ENCODE measurements around the gene DDX41. TPM values are rescaled to one million over a fixed set of nuclear protein-coding genes. Genes with fewer than 3 reads are reported as not detected.

The DDX41 gene
- total RNA-seq, 4 donors from 2014 or later, result 64.5 to 80.8 (median 68.5) TPM

DNA sequence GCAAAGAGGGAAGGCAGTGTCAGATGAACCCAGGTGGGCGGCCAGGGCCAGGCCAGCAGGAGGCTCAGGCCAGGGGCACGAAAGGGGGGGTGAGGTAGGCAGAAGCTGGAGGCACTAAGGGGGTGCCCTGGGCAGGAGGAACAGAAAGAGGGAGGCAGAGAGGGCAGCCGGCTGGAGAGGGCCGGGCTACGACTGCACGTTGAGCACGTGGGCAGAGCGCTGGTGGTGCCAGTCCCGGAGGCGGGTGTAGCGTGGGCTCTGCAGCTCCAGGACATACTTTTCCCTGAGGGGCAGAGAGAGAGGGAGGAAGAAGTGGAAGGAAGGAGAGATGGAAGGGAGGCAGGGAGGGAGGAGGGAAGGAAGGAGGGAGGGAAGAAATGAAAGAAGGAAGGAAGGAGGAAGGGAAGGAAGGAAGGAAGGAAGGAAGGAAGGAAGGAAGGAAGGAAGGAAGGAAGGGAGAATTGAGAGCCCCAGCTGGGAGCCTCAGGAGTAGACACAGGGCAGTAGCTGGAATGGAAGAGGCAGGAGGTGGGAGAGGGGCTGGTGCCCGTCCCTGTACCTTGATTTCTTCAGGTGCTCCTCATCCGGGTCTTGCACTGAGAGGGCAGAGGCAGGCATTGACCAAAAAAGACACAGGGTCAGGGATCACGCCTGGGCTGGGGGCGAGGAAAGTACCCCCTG lies 26.3 kb downstream of the DDX41 start:
- Histone ChIP-seq H3K36me3 (peaks cover 0 to 72% of the 10 kb centered on the region in 2 donors), H3K4me1 (peaks cover 5 to 98% (median 60%) of the 10 kb centered on the region in 3 donors), H3K27me3 (no peaks in the 10 kb centered on the region), H3K9me3 (no peaks in the 10 kb centered on the region), H3K4me3 (no peak overlapping the region), H3K27ac (peak overlapping the region; percentile 96 to 99 (median 99))
- 38 to 68% methylated on average over 7 to 15 of the region's 15 CpGs for WGBS, 2 donors (ENCODE audit: low coverage in 1 of 2)
- TF ChIP-seq POLR2AphosphoS5 (IDR thresholded peaks at IDR 0.05), result peak; percentile 44
- no peak for TF ChIP-seq EP300 (IDR thresholded peaks at IDR 0.05)
- no peak for TF ChIP-seq CTCF (IDR thresholded peaks at IDR 0.05)
- TF ChIP-seq POLR2A (IDR thresholded peaks at IDR 0.05), result peak in 1 of 2 donors; percentile 6
- peak; percentile 23 for ATAC-seq

DNA sequence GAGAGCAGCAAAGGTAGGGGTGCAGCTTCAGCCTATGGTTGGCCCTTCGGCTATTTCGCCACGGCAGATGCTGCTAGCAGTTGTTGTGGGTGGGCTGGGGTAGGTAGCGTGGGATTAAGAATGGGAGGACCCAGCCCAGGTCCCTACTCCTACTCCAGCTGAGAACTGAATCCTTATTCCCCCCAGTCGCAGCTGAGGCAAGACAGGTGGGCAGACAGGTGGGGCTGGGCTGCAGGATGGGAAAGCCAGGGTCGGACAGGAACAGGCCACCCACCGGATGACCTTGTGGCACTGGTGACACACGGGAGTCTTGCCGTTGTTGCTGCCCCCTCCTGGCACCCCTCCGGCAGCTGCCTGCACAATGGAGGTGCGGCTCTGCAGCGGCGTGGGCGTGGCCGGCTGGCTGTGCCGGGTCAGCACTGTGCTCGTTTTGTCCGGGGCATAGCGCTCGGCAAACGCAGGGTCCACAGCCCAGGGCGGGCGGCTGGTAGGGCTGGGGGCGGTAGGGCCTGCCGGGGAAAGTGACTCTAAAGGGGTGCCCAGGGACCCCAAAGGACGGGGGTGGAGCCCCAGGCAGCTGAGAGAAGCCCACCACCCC lies 27.5 kb downstream of the DDX41 start:
- Histone ChIP-seq H3K4me1 (peaks cover 1 to 98% (median 57%) of the 10 kb centered on the region in 3 donors), H3K27ac (peak overlapping the region in 3 of 4 donors; percentile 99)

GRCh38 chr5:177487975-177488374 lies 28.8 kb downstream of the DDX41 start:
- WGBS, 2 donors (ENCODE audit: low coverage in 1 of 2), result 20 to 57% methylated on average over 1 to 7 of the region's 15 CpGs

More for the DNA sequence above, 27.5 kb downstream of the DDX41 start:
- no peaks in the 10 kb centered on the region for H3K9me3 ChIP-seq
- ATAC-seq, result no peak
- H3K36me3 ChIP-seq, result peaks cover 0 to 85% of the 10 kb centered on the region in 2 donors
- H3K27me3 ChIP-seq, result no peaks in the 10 kb centered on the region
- no CpG with 5 or more reads among the region's 26 CpGs for WGBS, 2 donors (ENCODE audit: low coverage in 1 of 2)
- TF ChIP-seq POLR2A (IDR thresholded peaks at IDR 0.05) (peak in 1 of 2 donors; percentile 5), POLR2AphosphoS5 (IDR thresholded peaks at IDR 0.05) (no peak), CTCF (IDR thresholded peaks at IDR 0.05) (peak in 1 of 4 experiments; percentile 28)
- H3K4me3 ChIP-seq, result no peak overlapping the region

GRCh38 chr5:177487144-177487543 lies 29.6 kb downstream of the DDX41 start:
- no peak for ATAC-seq
- 66 to 92% methylated on average over 2 to 3 of the region's 8 CpGs for WGBS, 2 donors (ENCODE audit: low coverage in 1 of 2)
- no peaks in the 10 kb centered on the region for H3K27me3 ChIP-seq
- H3K36me3 ChIP-seq, result peaks cover 0 to 93% of the 10 kb centered on the region in 2 donors
- H3K4me3 ChIP-seq, result no peak overlapping the region
- H3K9me3 ChIP-seq, result no peaks in the 10 kb centered on the region
- peaks cover 0 to 98% (median 55%) of the 10 kb centered on the region in 3 donors for H3K4me1 ChIP-seq
- no peak for TF ChIP-seq EP300 (IDR thresholded peaks at IDR 0.05)
- no peak for TF ChIP-seq POLR2AphosphoS5 (IDR thresholded peaks at IDR 0.05)
- no peak for TF ChIP-seq CTCF (IDR thresholded peaks at IDR 0.05)
- TF ChIP-seq POLR2A (IDR thresholded peaks at IDR 0.05), result no peak
- H3K27ac ChIP-seq, result peak overlapping the region in 3 of 4 donors; percentile 51 to 99 (median 99)

More at GRCh38 chr5:177487975-177488374, 28.8 kb downstream of the DDX41 start:
- H3K27me3 ChIP-seq, result no peaks in the 10 kb centered on the region
- H3K4me3 ChIP-seq, result no peak overlapping the region
- no peaks in the 10 kb centered on the region for H3K9me3 ChIP-seq
- peaks cover 0 to 93% of the 10 kb centered on the region in 2 donors for H3K36me3 ChIP-seq
- peak overlapping the region in 3 of 4 donors; percentile 44 to 99 (median 99) for H3K27ac ChIP-seq
- peaks cover 0 to 98% (median 56%) of the 10 kb centered on the region in 3 donors for H3K4me1 ChIP-seq
- TF ChIP-seq EP300 (IDR thresholded peaks at IDR 0.05) (no peak), CTCF (IDR thresholded peaks at IDR 0.05) (no peak), POLR2A (IDR thresholded peaks at IDR 0.05) (no peak), POLR2AphosphoS5 (IDR thresholded peaks at IDR 0.05) (no peak)
- ATAC-seq, result no peak

All from gastroesophageal sphincter (tissue), 4 donors.